Measurements from ENCODE around the gene ATP2A1.
"Not testable (repeated sequence)": the region's sequence is repeated elsewhere in the genome, so short reads cannot be mapped to it uniquely, and the experiment has no call there.

ATP2A1 gene

DNA sequence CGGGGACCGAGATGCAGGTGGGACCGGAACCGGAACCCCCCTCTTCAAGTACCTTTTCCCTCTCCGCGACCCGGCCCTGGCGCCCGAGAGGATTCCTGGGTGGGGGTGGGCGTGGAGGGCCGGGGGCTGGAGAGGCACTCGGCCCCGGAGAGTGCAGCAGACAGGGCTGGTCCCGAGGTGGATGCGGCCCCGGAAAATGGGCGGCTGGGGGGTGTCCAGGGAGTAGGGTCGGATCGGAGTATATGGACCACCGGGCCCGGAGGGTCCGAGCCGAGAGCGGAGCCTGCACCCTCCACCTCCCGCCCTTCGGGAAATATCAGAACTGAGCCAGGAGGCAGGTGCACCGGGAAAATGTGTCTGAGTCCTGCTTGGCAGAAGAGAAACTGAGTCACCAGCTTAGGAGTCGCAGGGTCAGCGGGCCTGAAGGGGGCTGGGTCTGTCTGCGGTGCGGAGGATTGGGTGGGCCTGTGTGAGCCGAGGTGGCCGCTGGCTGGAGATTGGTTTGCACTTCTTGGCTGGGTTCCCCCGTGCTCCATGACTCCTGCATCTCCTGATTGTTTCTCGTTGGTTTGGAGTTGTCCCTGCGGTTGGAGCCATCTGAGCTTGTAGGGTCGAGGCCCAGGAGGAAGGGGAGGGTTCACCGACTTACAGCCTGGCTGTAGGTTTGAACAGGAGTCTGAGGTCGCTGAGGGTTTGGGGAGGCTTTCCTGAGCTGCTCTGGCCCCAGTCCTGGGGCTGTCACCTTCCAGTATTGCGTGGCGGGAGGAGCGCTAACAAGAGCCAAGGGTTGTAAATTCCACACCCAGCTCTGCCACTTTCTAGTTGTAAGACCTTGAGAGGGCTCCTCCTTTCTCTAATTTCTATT lies 14.1 kb upstream of the ATP2A1 start:
- DNase-seq = no peak

GRCh38 chr16:28865001-28865688 lies 13.1 kb upstream of the ATP2A1 start:
- DNase-seq = no peak

- no peak for DNase-seq
These were observed 12.4 kb upstream of the ATP2A1 start for GRCh38 chr16:28865722-28866453.

DNA sequence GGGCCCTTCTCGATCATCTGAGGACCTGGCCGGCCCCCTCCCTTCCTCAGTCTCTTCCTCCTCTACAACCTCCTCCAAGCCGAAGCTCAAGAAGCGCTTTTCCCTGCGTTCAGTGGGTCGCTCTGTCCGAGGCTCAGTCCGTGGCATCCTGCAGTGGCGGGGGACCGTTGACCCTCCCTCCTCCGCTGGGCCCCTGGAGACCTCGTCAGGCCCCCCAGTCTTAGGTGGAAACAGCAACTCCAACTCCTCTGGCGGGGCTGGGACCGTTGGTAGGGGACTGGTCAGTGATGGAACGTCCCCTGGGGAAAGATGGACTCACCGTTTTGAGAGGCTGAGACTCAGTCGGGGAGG lies 11.9 kb upstream of the ATP2A1 start:
- no peak for DNase-seq

DNA sequence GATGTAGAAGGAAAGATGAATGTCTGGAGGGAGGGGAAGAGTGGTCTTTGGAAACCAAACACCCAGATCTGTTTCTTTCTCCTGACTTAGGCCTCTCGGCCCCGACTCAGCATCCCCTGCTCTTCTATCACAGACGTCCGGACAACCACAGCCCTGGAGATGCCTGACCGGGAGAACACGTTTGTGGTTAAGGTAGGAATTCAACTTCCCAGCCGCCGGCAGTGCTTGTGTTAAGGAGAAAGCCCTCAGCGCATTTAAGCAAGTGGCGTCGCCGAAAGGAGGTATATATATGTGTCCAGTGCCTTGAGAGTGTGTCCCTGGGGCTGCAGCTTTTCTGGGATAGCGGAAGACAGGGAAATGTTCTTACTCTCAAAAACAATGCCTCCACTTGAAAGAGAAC lies 11.0 kb upstream of the ATP2A1 start:
- no peak for DNase-seq

DNA sequence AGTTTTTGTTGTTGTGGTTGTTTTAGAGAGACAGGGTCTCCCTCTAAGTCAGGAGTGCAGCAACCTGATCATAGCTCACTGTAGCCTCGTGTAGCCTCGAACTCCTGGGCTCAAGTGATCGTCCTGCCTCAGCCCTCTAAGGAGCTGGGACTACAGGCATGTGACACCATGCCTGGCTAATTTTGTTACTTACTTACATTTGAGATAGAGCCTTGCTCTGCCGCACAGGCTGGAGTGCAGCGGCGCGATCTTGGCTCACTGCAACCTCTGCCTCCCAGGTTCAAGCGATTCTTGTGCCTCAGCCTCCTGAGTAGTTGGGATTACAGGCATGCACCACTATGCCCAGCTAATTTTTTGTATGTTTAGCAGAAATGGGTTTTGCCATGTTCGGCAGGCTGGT lies 10.6 kb upstream of the ATP2A1 start:
- not testable (repeated sequence) for DNase-seq

DNA sequence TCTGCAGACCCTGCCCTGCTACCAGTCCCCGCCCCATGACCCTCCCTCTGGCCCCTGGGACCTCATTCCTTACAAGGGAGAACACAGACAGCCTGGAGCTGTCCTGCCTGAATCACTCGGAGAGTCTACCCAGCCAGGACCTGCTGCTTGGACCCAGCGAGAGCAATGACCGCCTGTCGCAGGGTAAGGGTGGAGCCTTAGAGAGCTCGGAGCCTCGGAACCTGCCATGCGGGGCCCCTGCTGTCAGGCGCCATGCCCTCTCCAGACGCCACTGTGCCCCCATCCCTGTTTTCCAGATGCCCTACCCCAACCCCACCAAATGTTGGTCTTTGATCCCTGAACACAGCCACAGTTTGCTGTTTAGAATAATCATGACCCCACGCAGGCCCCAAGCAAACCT lies 9.1 kb upstream of the ATP2A1 start:
- DNase-seq = no peak

DNA sequence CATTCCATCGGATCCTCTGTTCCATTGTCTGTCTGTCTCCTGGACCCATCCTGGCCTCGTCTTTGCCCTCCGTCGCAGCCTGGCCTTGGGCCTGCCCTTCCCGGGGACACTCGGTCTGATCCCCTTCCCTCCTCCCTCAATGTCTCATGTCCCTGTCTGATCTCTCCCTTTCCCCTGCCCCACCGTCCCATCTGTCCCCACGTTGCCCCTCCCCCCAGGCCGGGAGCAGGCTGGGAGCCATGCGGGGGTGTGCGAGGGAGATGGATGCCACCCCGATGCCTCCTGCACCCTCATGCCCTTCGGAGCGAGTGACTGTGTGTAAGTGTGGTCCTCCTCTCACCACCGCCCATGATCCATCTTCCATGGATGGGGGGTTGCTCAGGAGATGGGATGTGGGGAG lies 5.3 kb upstream of the ATP2A1 start:
- no peak for DNase-seq

- peak; percentile 27 for DNase-seq
These were observed 4.6 kb upstream of the ATP2A1 start for GRCh38 chr16:28873543-28874201.

GRCh38 chr16:28874406-28874805 lies 3.9 kb upstream of the ATP2A1 start:
- DNase-seq = no peak

DNA sequence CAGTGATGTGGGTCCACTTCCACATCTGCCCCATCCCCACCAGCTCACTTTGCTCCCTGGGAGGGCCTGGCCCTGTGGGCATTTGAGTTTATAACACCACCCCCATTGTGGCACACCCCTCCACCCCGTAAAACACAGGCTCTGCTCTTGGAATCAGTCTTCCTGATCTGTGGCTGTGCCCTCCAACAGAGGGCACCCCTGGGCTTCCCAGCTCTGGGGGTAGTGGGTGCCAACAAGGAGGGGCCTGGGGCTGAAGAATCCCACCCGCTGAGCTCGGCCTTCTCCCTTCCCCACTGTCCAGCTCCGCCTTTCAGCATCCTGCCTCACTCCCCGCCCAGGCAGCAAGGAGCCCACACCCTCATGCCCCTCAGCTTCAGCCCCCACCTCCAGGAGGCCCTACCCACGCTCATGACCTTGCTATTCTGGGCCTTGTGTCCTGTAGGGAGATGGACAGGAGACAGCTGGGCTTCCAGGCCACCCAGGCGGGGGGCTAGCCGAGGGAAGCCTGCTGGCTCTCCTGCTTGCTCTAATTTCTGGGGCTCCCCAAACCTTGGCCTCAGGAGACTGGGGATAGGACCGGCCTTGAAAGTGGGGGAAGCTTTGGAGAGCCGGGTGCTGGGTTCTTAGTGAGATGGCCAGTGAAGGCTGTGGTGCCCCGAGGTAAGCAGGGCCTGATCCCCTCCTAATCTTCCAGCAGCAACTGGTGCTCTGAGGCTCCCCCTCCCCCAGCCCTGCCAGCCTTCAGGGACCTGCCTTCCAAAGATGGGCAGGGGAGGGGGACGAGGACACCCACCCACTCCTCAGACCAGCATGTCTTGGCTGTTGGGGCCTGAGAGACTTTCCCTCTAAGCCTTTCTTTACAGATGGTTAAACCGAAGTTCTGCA lies 2.9 kb upstream of the ATP2A1 start:
- no peak for DNase-seq

GRCh38 chr16:28876019-28876659 lies 2.1 kb upstream of the ATP2A1 start:
- no peak for DNase-seq

DNA sequence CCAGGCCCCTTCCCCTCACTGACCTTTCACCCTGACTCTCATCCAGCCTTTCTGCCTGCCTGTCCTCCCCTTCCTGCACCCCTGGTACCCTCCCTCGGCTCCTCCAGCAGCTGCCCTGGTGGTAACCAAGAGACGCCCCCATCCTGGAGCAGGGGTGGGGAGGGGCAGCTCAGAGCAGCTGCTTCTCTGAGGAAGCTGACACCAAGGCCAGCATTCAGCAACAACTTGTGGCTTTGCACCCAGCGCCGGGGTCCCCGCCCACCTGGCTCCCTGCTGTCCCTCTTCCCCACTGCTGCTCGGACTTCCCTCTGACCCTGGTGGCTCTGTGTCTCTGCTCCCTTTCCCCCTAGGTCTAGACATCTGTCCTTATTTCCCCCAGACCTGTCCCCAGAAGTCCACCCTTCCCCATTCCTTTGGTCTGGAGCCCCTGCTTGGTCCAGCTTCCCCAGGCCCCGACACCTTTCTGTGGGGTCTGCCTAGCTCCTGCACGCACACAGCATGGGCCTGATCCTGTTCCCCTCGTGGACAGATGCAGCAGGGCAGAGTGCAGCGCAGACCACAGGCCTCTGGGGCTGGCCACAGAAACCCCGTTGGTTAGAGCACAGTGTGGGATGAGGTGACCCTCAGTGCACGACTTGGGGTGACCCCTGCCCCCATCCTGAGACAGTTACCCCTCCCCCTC lies 1.2 kb upstream of the ATP2A1 start:
- DNase-seq = no peak

- DNase-seq = no peak
These were observed 660 bp upstream of the ATP2A1 start for GRCh38 chr16:28877655-28878000.

DNA sequence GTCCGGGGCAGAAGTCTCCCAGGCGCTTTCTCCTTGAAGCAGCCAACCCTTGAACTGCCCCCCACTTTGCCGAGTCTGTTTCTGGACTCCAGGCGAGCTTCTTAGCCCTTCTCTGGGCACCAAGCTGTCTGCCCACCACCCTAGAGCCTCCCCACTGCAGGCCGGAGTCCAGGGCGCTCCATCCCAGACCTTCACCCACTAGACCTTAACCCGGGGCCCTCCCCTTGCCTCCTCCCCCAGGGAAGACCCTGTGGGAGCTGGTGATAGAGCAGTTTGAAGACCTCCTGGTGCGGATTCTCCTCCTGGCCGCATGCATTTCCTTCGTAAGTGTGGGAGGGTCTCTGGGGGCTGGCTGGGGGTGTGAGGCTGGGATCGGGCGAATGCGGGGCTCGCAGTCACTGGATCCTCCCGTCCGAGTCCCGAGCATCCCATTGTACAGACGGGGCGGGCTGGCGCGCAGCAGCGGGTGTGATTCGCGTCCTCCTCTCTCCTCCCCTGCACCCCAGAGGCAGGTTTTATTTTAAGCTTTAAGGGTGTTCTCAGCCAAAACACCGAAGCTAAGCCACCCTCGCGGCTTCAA lies 1.1 kb downstream of the ATP2A1 start:
- DNase-seq = no peak

GRCh38 chr16:28879841-28880588 lies 1.7 kb downstream of the ATP2A1 start:
- peak; percentile 98 for DNase-seq

- DNase-seq = no peak
These were observed 2.3 kb downstream of the ATP2A1 start for GRCh38 chr16:28880589-28880915.

GRCh38 chr16:28880955-28881354 lies 2.7 kb downstream of the ATP2A1 start:
- DNase-seq = no peak

- not testable (repeated sequence) for DNase-seq
These were observed 3.3 kb downstream of the ATP2A1 start for GRCh38 chr16:28881565-28881964.

- DNase-seq = no peak
These were observed 4.4 kb downstream of the ATP2A1 start for GRCh38 chr16:28882551-28883160.
